22Rv1 (cell line): ENCODE data around the gene ANO9.
"Not testable (repeated sequence)": the region's sequence is repeated elsewhere in the genome, so short reads cannot be mapped to it uniquely, and the experiment has no call there.

ENCODE experiments used
- H3K27ac ChIP-seq: fragments of 450-650 bp; 2 replicates; pipeline ENCODE4 v1.5.1; 2017
- CTCF ChIP-seq: fragments of 450-650 bp; IDR thresholded peaks from 2 replicates; pipeline ENCODE4 v1.5.1; 2017; ENCODE audit warnings: mild to moderate bottlenecking
- ZFX ChIP-seq: fragments of 450-650 bp; IDR thresholded peaks from 2 replicates; pipeline ENCODE4 v1.6.1; 2017; ENCODE audit warnings: antibody characterized with exemption, borderline replicate concordance

Gene ANO9

GRCh38 chr11:442611-443081 lies 835 bp upstream of the ANO9 start:
- TF ChIP-seq CTCF: no peak
- TF ChIP-seq ZFX: no peak
- no peak overlapping the region for H3K27ac ChIP-seq

- H3K27ac ChIP-seq: no peak overlapping the region
- no peak for TF ChIP-seq ZFX
- no peak for TF ChIP-seq CTCF
Observed at GRCh38 chr11:441043-441417, 781 bp downstream of the ANO9 start.

- H3K27ac ChIP-seq: no peak overlapping the region
- TF ChIP-seq ZFX: no peak
- TF ChIP-seq CTCF: 0 out of 2 replicates have a peak, but pooled peaks have one; percentile 8
Observed at GRCh38 chr11:440065-441042, 1.5 kb downstream of the ANO9 start.

GRCh38 chr11:439315-440064 lies 2.3 kb downstream of the ANO9 start:
- no peak overlapping the region for H3K27ac ChIP-seq
- TF ChIP-seq ZFX: no peak

GRCh38 chr11:438101-438844 lies 3.5 kb downstream of the ANO9 start:
- TF ChIP-seq ZFX: no peak
- TF ChIP-seq CTCF: no peak
- H3K27ac ChIP-seq: no peak overlapping the region

- no peak for TF ChIP-seq ZFX
- TF ChIP-seq CTCF: no peak
- no peak overlapping the region for H3K27ac ChIP-seq
Observed at GRCh38 chr11:437228-437870, 4.5 kb downstream of the ANO9 start.

- not testable (repeated sequence) for H3K27ac ChIP-seq
Observed at GRCh38 chr11:434999-435740, 6.6 kb downstream of the ANO9 start.
